DMS79 treated with DMSO at 0.1 percent for 48 hours (cell line): Measurements from ENCODE around the gene ACOT7.
A peak's percentile ranks its signal among the peaks of the same experiment; 100 is the strongest.
"Not testable (repeated sequence)": the region's sequence is repeated elsewhere in the genome, so short reads cannot be mapped to it uniquely, and the experiment has no call there.

Source experiments
- DNase-seq: peaks from one replicate; lab custom pipeline; 2025; lab: John Stamatoyannopoulos, UW

Gene ACOT7

GRCh38 chr1:6396998-6397397, 3.4 kb upstream of the ACOT7 start:
- no peak for DNase-seq

DNA sequence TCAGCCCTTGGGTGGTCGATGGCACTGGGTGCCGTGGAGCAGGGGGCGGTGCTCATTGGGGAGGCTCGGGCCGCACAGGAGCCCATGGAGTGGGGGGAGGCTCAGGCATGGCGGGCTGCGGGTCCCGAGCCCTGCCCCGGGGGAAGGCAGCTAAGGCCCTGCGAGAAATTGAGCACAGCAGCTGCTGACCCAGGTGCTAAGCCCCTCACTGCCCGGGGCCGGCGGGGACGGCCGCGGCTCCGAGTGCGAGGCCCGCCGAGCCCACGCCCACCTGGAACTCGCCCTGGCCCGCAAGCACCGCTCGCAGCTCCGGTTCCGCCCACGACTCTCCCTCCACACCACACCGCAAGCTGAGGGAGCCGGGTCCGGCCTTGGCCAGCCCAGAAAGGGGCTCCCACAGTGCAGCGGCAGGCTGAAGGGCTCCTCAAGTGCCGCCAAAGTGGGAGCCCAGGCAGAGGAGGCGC, 2.2 kb upstream of the ACOT7 start:
- not testable (repeated sequence) for DNase-seq

DNA sequence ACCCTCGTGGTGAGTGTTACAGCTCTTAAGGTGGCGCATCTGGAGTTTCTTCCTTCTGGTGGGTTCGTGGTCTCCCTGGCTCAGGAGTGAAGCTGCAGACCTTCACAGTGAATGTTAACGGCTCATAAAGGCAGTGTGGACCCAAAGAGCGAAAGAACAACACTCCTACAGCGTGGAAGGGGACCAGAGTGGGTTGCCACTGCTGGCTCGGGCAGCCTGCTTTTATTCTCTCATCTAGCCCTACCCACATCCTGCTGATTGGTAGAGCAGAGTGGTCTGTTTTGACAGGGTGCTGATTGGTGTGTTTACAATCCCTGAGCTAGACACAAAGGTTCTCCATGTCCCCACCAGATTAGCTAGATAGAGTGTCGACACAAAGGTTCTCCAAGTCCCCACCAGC, 1.6 kb upstream of the ACOT7 start:
- DNase-seq = not testable (repeated sequence)

- DNase-seq = no peak
These were observed 663 bp downstream of the ACOT7 start for GRCh38 chr1:6392809-6393399.

DNA sequence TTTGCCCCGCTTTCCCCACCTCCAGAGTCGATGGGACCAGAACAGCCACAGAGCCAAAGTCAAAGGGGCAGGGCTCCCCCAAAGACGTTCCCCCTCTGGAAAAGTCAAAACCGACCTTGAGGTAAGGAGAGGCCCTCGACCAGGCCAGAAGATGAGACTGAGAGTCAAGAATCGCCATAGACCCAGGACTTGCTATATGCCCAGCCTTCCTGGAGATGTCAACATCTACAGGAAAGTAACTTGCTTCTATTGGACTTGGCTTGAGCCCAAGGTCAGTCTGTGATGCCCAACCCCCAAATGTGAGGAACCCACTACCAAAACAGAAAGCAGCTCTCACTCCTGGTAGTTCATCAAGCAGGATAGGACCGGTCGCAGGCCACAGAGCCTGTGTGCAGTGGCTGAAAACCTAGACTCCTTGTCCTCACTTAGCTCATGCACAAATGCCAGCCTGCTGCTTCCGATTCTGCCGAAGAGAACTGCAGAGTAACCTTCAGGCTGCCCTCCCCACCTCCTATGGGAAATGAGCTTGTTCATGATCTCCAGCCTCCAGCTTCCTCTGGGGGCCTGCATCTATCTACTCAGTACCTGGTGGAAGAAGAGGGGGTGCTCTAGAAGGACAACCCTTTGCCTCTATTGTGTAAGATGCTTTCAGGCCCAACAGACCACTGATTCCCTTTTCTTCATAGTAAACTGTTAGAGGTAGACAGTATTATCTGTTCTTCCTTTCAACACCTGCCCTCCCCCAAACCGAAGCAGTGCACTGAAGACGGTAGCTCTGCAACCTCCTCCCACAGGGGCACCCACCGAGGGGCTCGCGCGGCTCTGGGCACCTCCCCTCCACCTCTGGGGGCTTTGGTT, 1.4 kb downstream of the ACOT7 start:
- peak; percentile 78 for DNase-seq

GRCh38 chr1:6389971-6390370, 3.6 kb downstream of the ACOT7 start:
- DNase-seq = peak; percentile 98

- DNase-seq = peak; percentile 54
These were observed 7.1 kb downstream of the ACOT7 start for GRCh38 chr1:6386371-6386949.

GRCh38 chr1:6385488-6386191, 7.9 kb downstream of the ACOT7 start:
- peak; percentile 91 for DNase-seq

DNA sequence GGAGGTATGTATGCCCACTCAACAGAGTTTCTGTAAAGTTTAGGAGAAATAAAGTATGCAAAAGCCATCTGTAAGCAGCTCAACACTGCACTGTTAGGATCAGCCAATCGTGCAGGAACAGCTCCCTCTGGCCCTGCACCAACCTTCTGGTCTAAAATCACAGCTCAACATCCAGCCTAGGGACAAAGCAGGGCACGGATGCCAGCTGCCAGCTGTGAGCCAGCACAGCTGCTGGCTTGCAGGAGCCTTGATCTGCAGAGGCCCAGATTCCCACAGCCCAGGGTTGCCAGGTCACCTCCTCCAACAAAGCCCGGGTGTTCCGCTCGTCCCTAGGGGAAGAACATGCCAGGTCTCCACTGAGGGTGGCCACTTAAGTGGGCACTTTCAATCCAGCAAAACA, 8.6 kb downstream of the ACOT7 start:
- peak; percentile 78 for DNase-seq

DNA sequence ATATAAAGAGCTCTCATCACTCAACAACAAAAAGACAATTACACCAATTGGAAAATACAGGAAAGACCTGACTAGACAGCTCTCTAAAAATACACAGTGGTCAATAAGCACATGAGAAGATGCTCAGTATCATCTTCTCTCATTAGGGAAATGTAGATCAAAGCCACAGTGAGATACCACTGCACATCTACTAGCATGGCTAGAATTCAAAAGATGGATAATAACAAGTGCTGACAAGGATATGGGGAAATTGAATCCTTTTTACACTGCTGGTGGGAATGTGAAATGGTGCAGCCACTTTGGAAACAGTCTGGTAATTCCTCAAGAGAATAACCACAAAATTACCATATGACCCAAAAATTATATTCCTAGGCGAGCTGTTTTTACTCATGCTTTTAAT, 9.4 kb downstream of the ACOT7 start:
- no peak for DNase-seq

GRCh38 chr1:6380037-6380436, 13.5 kb downstream of the ACOT7 start:
- no peak for DNase-seq

GRCh38 chr1:6378096-6378746, 15.3 kb downstream of the ACOT7 start:
- DNase-seq = no peak

DNA sequence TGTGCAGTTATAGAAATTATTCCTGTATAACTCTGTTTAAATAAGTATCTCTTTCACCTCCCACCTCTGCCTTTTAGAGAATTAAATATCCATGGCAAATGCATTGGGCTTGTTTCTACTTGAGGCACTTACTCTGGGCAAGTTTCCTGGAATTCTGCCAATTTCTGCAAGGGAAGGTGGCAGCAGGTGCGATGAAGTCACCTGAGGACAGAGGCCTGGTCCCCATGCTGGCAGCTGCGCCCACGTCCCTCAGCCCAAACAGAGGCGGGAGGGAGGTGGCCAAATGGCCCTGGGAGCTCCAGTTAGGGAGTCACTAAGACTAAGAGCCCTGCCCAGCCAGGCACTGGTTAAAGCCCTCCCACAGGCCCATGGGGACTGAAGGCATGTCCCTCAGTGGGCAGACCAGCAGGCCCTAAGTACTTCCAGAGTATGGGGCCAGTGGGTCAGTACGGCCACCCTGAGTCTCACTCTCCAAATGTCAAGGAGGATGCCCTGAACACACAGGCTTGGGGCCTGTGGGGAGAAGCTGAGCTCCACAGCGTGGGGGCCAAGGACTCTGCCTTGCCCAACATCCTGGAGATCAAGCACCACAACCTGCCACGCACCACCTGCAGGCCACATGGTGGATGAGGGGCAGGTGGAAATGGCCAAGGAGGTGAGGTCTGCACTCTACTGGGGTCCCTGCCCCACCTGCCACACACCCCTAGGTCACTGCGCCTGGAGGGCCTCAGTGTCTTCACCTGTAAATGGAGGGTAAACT, 19.4 kb downstream of the ACOT7 start:
- DNase-seq = peak; percentile 99

GRCh38 chr1:6372236-6372635, 21.3 kb downstream of the ACOT7 start:
- peak; percentile 61 for DNase-seq

GRCh38 chr1:6370006-6370405, 23.6 kb downstream of the ACOT7 start:
- DNase-seq = no peak

- DNase-seq = no peak
These were observed 26.1 kb downstream of the ACOT7 start for GRCh38 chr1:6367381-6368012.

GRCh38 chr1:6365047-6365446, 28.5 kb downstream of the ACOT7 start:
- no peak for DNase-seq

GRCh38 chr1:6363085-6363884, 30.3 kb downstream of the ACOT7 start:
- peak; percentile 50 for DNase-seq

DNA sequence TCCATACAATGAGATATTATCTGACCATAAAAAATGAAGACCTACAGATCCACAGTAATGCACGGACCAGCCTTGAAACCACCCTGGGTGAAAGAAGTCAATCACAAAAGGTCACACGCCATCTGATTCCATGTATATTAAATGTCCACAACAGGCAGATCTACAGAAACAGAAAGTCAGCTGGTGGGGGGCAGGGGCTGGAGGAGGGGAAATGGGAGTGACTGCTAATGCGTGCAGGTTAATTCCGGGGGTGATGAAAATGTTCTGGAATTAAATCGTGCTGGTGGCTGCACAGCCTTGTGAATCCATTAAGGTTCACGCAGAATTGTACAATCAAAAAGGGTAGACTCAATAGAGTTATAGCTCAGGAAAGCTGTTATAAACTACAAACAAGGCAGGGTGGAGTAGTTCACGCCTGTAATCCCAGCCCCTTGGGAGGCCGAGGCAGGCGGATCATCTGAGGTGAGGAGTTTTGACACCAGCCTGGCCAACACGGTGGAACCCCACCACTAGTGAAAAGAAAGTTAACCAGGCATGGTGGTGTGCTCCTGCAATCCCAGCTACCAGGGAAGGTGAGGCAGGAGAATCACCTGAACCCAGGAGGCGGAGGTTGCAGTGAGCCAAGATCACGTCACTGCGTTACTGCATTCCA, 32.3 kb downstream of the ACOT7 start:
- DNase-seq = no peak
